CD4-positive, alpha-beta T cell (primary cell): ENCODE measurements around the gene IFI35. TPM values are rescaled to one million over a fixed set of nuclear protein-coding genes. Genes with fewer than 3 reads are reported as not detected.

Source experiments
- ATAC-seq: fragments of 200-7000 bp; cut with Tn5 transposase; one replicate; pipeline ENCODE4 v1.10.0; 2022; ENCODE audit warnings: mild to moderate bottlenecking; ENCODE audit not compliant: poor library complexity
- CTCF ChIA-PET: fragments of 350-600 bp; sonication (Branson Sonifier 250); formaldehyde crosslinking; loops from one replicate; lab custom pipeline; 2021; ENCODE audit warnings: antibody characterized with exemption, inconsistent platforms; lab: Charles Lee
- POLR2A ChIA-PET: fragments of 350-600 bp; sonication (Branson Sonifier 250); formaldehyde crosslinking; loops from one replicate; lab custom pipeline; 2021; ENCODE audit warnings: antibody characterized with exemption, inconsistent platforms; lab: Charles Lee
- DNase-seq, 14 experiments: peaks; one replicate each; pipeline ENCODE4 v3.0.0-alpha.2; 2013 to 2020; ENCODE audit warnings: mixed read lengths in 2 of 14
- H3K27ac ChIP-seq, 2 donors: one replicate each; pipeline versions ENCODE4 v1.5.1 to v1.7.0; 2013; ENCODE audit warnings: low read length in 2 of 2, low read depth in 1 of 2, mild to moderate bottlenecking in 1 of 2
- H3K27me3 ChIP-seq, 2 experiments: 1 replicate in 1 of 2; 2 replicates in 1 of 2; pipeline versions ENCODE4 v1.6.1 to v1.7.0; 2013; ENCODE audit warnings: low read length in 2 of 2, control low read depth in 1 of 2, mild to moderate bottlenecking in 1 of 2, moderate library complexity in 1 of 2; ENCODE audit not compliant: insufficient read depth in 2 of 2, control insufficient read depth in 1 of 2
- H3K36me3 ChIP-seq: one replicate; pipeline ENCODE4 v1.6.1; 2013; ENCODE audit warnings: low read length, control low read depth; ENCODE audit not compliant: insufficient read depth
- H3K4me1 ChIP-seq: one replicate; pipeline ENCODE4 v1.6.1; 2013; ENCODE audit warnings: low read length, control low read depth; ENCODE audit not compliant: insufficient read depth
- H3K4me3 ChIP-seq: one replicate; pipeline ENCODE4 v1.5.1; 2013; ENCODE audit warnings: mild to moderate bottlenecking, low read length, moderate library complexity
- H3K9me3 ChIP-seq, 2 experiments: 1 replicate in 1 of 2; 2 replicates in 1 of 2; pipeline versions ENCODE4 v1.6.1 to v1.7.0; 2013; ENCODE audit warnings: low read length in 2 of 2, mild to moderate bottlenecking in 2 of 2, control low read depth in 1 of 2, moderate library complexity in 1 of 2; ENCODE audit not compliant: control insufficient read depth in 1 of 2, insufficient read depth in 1 of 2
- H3K27ac Mint-ChIP-seq: one replicate; pipeline ENCODE4 v1.8.0; 2020; ENCODE audit warnings: mixed read lengths
- H3K27me3 Mint-ChIP-seq: one replicate; pipeline ENCODE4 v1.8.0; 2021; ENCODE audit warnings: mixed read lengths
- H3K36me3 Mint-ChIP-seq: one replicate; pipeline ENCODE4 v1.8.0; 2021; ENCODE audit warnings: low read depth, mixed read lengths
- H3K4me1 Mint-ChIP-seq: one replicate; pipeline ENCODE4 v1.8.0; 2021; ENCODE audit warnings: low read depth, mixed read lengths
- H3K4me3 Mint-ChIP-seq: one replicate; pipeline ENCODE4 v1.8.0; 2020; ENCODE audit warnings: mild to moderate bottlenecking, mixed read lengths
- H3K9me3 Mint-ChIP-seq: one replicate; pipeline ENCODE4 v1.8.0; 2020; ENCODE audit warnings: mixed read lengths
- CTCF ChIP-seq: fragments of 200-600 bp; IDR thresholded peaks from one replicate; pipeline ENCODE4 v1.8.0; 2022; ENCODE audit warnings: antibody characterized with exemption, mild to moderate bottlenecking
- intact Hi-C, 2 experiments: fragments of 100-400 bp; cut with DNase I in 1 of 2; cut with micrococcal nuclease in 1 of 2; formaldehyde crosslinking; loops; one replicate each; pipeline versions ENCODE4 v1.15.1 to v1.9.0; 2023 to 2025; cut with DNase I, micrococcal nuclease
- total RNA-seq, 174 experiments: library from RNA in 2 of 174; stranded (reverse) in 2 of 174; gene quantifications; one replicate each; pipeline ENCODE4 v1.2.3 and lab custom pipeline; 2021 to 2026

The IFI35 gene
- total RNA-seq, 2 experiments from 2014 or later, result 23.0 to 24.7 TPM

- no peak for TF ChIP-seq CTCF
- Mint-ChIP-seq H3K27ac (peak within 1 kb of the TSS; percentile 84), H3K27me3 (no peaks in the 10 kb centered on the region), H3K4me1 (peaks cover 41% of the 10 kb centered on the region), H3K36me3 (peaks cover 30% of the 10 kb centered on the region), H3K4me3 (peak within 1 kb of the TSS; percentile 95), H3K9me3 (no peaks in the 10 kb centered on the region)
- DNase-seq (peak; percentile 79 to 96 (median 88)), ATAC-seq (peak; percentile 86)
- H3K4me1 ChIP-seq, result peaks cover 32% of the 10 kb centered on the region
- H3K27ac ChIP-seq, result peak within 1 kb of the TSS; percentile 58 to 66
- no peaks in the 10 kb centered on the region for H3K9me3 ChIP-seq
- ChIA-PET CTCF (interaction anchor here (0.7 to 2.5 kb wide), 7 partner anchors 16 to 161 kb away, joined by 3 to 20 read pairs (median 3); partner anchors contain the start of genes AARSD1, BECN1, IFI35 and RPL27), POLR2A (interaction anchor here (0.6 to 6.2 kb wide), 4 partner anchors 18 to 409 kb away, joined by 3 to 33 read pairs (median 5); partner anchors contain the start of gene RPL27)
- H3K4me3 ChIP-seq, result peak within 1 kb of the TSS; percentile 87
- intact Hi-C loops, result loop anchor here (1.0 to 5.0 kb wide), 2 partner anchors 18 to 148 kb away; partner anchors contain the start of genes RPL27 (in 2 of the 2) and PSME3 (in 1 of the 2)
- no peaks in the 10 kb centered on the region for H3K27me3 ChIP-seq
- peaks cover 16% of the 10 kb centered on the region for H3K36me3 ChIP-seq
Measured at GRCh38 chr17:42980274-42980765, 26.3 kb upstream of the IFI35 start, which contains the start of gene RUNDC1. Gene RUNDC1, plus strand, starts transcription at chr17:42980565. Its CDS starts 12 bp downstream, at chr17:42980577.

- Mint-ChIP-seq H3K27me3 (no peaks in the 10 kb centered on the region), H3K9me3 (no peaks in the 10 kb centered on the region), H3K36me3 (peaks cover 36% of the 10 kb centered on the region), H3K4me3 (peak overlapping the region; percentile 93), H3K27ac (peak overlapping the region; percentile 84), H3K4me1 (peaks cover 46% of the 10 kb centered on the region)
- Histone ChIP-seq H3K36me3 (peaks cover 20% of the 10 kb centered on the region), H3K27me3 (no peaks in the 10 kb centered on the region), H3K9me3 (no peaks in the 10 kb centered on the region), H3K27ac (peak overlapping the region; percentile 58 to 66), H3K4me3 (peak overlapping the region; percentile 87), H3K4me1 (peaks cover 32% of the 10 kb centered on the region)
- CTCF ChIA-PET, result interaction anchor here (0.6 to 2.5 kb wide), 10 partner anchors 17 to 247 kb away, joined by 3 to 20 read pairs (median 3); partner anchors contain the start of genes AARSD1, BECN1, IFI35 and RPL27
- intact Hi-C loops, result loop anchor here (1.0 to 5.0 kb wide), 3 partner anchors 17 to 149 kb away; partner anchors contain the start of genes RPL27 (in 2 of the 2), AARSD1 (in 1 of the 2) and PSME3 (in 1 of the 2)
- DNase-seq (peak in 13 of 14 experiments; percentile 20 to 86 (median 46)), ATAC-seq (peak; percentile 81)
- no peak for TF ChIP-seq CTCF
- POLR2A ChIA-PET, result interaction anchor here (0.6 to 6.2 kb wide), 3 partner anchors 17 to 408 kb away, joined by 3 to 33 read pairs (median 6); partner anchors contain the start of gene RPL27
Measured at GRCh38 chr17:42980766-42981397, 25.7 kb upstream of the IFI35 start.

GRCh38 chr17:42982266-42982665 lies 24.3 kb upstream of the IFI35 start:
- no peak overlapping the region for H3K4me3 ChIP-seq
- peaks cover 31% of the 10 kb centered on the region for H3K36me3 ChIP-seq
- peaks cover 32% of the 10 kb centered on the region for H3K4me1 ChIP-seq
- Mint-ChIP-seq H3K27ac (peak overlapping the region; percentile 84), H3K9me3 (no peaks in the 10 kb centered on the region), H3K4me3 (peak overlapping the region; percentile 93), H3K27me3 (no peaks in the 10 kb centered on the region), H3K4me1 (peaks cover 48% of the 10 kb centered on the region), H3K36me3 (peaks cover 45% of the 10 kb centered on the region)
- H3K9me3 ChIP-seq, result no peaks in the 10 kb centered on the region
- H3K27me3 ChIP-seq, result no peaks in the 10 kb centered on the region
- ChIA-PET CTCF (interaction anchor here (0.6 kb wide), 1 partner anchor 484 kb away, joined by 4 read pairs; no protein-coding TSS in a partner anchor), POLR2A (interaction anchor here (6.2 kb wide), 1 partner anchor 16 kb away, joined by 33 read pairs; the partner anchor contains the start of gene RPL27)
- no peak overlapping the region for H3K27ac ChIP-seq
- TF ChIP-seq CTCF, result no peak
- intact Hi-C loops, result loop anchor here in 1 of 2 experiments (5.0 kb wide), 1 partner anchor 150 kb away; the partner anchor contains the start of gene PSME3
- ATAC-seq (no peak), DNase-seq (no peak)
